Measurements from ENCODE around the gene FAM163B.

FAM163B gene

DNA sequence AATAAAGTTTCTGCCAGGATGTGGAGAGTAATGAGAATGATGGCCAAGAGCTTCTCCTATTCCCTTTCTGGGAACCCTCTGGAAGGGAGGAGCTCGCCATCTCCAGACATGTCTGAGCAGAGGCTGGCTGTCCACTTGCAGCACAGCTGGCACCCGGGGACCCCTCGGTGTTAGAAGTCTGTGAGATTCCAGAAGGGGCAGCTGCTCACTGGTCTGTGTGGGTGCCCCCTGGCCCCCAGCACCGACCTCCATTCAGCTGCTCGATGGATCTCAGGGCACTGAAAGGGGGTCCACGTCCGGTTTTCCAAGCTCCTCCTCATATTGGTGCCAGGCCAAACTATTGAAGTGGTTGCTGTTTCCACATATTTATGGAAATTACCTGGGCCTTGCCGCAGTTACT is 3.6 kb upstream of the FAM163B start:
- TF ChIP-seq, protein P1, sequence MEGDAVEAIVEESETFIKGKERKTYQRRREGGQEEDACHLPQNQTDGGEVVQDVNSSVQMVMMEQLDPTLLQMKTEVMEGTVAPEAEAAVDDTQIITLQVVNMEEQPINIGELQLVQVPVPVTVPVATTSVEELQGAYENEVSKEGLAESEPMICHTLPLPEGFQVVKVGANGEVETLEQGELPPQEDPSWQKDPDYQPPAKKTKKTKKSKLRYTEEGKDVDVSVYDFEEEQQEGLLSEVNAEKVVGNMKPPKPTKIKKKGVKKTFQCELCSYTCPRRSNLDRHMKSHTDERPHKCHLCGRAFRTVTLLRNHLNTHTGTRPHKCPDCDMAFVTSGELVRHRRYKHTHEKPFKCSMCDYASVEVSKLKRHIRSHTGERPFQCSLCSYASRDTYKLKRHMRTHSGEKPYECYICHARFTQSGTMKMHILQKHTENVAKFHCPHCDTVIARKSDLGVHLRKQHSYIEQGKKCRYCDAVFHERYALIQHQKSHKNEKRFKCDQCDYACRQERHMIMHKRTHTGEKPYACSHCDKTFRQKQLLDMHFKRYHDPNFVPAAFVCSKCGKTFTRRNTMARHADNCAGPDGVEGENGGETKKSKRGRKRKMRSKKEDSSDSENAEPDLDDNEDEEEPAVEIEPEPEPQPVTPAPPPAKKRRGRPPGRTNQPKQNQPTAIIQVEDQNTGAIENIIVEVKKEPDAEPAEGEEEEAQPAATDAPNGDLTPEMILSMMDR (IDR thresholded peaks at IDR 0.05): no peak

DNA sequence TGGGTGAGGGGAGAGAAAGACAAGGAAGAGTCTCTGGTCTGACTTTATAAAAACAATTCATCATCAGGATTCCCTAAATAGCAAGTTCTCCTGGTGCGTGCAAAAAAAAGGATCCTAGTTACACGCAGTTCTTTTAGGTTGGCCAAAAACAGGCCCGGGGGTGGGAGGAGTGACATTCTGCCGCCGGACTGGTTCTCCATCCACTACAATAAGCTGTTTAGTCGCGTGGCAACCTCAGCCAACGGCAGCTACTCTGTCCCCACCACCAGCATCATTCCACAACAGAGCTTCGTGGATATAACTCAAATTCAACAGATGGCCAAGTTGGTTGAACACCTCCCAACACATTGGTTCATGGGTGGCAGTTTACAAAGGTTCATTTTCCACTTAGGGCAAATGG is 2.9 kb upstream of the FAM163B start:
- TF ChIP-seq, protein P1 (IDR thresholded peaks at IDR 0.05): no peak

DNA sequence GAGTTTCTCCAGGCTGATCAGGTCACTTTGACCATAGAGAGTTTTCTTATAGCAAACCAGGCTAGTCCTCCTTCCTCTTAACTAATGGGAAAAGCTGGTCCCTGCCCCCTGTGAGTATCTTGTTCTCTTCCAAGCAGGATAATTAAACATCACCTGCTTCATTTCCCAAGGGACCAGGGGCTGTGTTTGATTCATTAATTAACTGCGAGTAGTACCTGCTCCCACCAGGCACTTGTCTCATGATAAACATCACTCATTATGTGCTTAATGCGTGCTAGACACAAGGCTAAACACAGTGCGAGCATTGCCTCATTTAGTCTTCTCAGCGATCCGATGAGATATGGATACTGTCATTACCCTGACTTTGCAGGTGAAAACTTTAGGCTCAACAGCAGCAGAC is 1.7 kb upstream of the FAM163B start:
- TF ChIP-seq, protein P1 (IDR thresholded peaks at IDR 0.05): no peak

DNA sequence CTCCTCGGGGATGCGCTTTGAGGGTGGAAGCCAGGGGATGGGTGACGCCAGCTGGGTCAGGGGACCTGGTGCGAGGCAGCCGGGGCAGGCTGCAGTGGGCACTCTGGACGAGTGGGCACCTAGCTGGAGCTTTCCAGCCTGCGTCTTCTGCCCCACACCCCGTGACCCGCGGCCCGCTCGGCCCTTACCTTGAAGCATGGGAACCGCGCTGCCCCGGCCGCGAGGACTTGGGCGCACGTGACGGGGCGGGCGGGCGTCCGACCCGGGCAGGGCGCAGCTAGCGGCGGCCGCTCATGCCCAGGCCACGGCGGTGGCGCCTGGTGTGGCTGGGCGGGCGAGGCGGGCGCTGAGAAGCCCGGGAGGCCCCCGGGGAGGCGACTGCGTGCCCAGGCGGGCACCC is 300 bp downstream of the FAM163B start:
- TF ChIP-seq, protein P1 (IDR thresholded peaks at IDR 0.05): no peak

DNA sequence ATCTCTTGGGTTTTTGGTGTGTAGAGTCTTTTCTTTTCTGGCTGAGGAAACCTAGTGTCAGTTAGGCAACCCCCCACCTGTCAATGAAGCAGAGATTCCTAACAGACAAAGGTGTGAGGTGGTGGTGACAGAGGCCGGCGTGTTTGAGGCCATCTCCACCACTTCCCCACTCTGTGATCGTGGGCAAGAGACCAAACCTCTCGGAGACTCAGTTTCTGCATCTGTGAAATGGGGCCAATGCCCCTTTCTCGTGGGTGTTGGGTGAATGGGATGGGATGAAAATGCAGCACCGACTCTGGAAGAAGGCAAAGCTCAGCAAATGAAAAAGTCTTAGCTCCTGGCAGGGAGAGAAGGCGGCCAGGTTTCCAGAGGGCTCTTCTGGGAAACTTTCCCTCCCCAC is 807 bp downstream of the FAM163B start:
- TF ChIP-seq, protein P1 (IDR thresholded peaks at IDR 0.05): no peak

- TF ChIP-seq, protein P1 (IDR thresholded peaks at IDR 0.05): no peak
Measured at GRCh38 chr9:133607976-133608375, 1.2 kb downstream of the FAM163B start.

DNA sequence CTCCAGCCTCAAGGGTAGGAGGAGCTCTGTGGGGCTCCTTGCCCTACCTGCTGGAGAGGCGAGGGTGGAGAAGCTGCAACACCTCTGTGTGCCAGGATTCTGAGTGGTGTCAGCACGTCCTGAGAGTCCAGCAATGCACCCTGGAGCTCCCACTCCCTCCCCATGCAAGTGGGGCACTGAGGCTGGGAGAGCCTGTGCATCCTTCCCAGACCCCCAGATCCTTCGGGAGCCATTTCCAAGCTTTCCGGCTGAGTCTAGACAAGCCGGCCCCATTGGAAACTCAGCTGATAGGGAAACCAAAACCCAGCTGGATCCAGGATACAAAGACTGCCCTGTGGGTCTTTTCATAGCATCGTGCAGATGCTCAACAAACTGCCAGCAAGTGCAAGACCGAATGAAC is 1.8 kb downstream of the FAM163B start:
- TF ChIP-seq, protein P1 (IDR thresholded peaks at IDR 0.05): no peak

GRCh38 chr9:133606708-133607025 is 2.5 kb downstream of the FAM163B start:
- TF ChIP-seq, protein P1 (IDR thresholded peaks at IDR 0.05): no peak
